Measurements from ENCODE around the gene DNAH12. TPM values are rescaled to one million over a fixed set of nuclear protein-coding genes. Genes with fewer than 3 reads are reported as not detected.
"Not testable (repeated sequence)": the region's sequence is repeated elsewhere in the genome, so short reads cannot be mapped to it uniquely, and the experiment has no call there.

Gene DNAH12
- total RNA-seq, 4 donors from 2014 or later: 0.27 TPM; not detected in 3

- Histone ChIP-seq H3K9me3 (no peaks in the 10 kb centered on the region), H3K36me3 (no peaks in the 10 kb centered on the region), H3K4me3 (no peak overlapping the region), H3K27ac (no peak overlapping the region), H3K4me1 (no peaks in the 10 kb centered on the region), H3K27me3 (no peaks in the 10 kb centered on the region)
- 43 to 50% methylated on average over 1 of the region's 1 CpG for WGBS, 2 donors (ENCODE audit: low coverage in 1 of 2)
- no peak for ATAC-seq
- no peak for TF ChIP-seq POLR2A (IDR thresholded peaks at IDR 0.05)
- TF ChIP-seq EP300 (IDR thresholded peaks at IDR 0.05): no peak
- no peak for TF ChIP-seq POLR2AphosphoS5 (IDR thresholded peaks at IDR 0.05)
- TF ChIP-seq CTCF (IDR thresholded peaks at IDR 0.05): no peak
Observed at GRCh38 chr3:57354768-57355167, 189.4 kb downstream of the DNAH12 start.

GRCh38 chr3:57350271-57350670, 193.9 kb downstream of the DNAH12 start:
- ATAC-seq: no peak
- Histone ChIP-seq H3K4me3 (no peak overlapping the region), H3K36me3 (no peaks in the 10 kb centered on the region), H3K27ac (no peak overlapping the region), H3K27me3 (no peaks in the 10 kb centered on the region), H3K9me3 (no peaks in the 10 kb centered on the region), H3K4me1 (no peaks in the 10 kb centered on the region)
- WGBS, 2 donors (ENCODE audit: low coverage in 1 of 2): 81 to 100% methylated on average over 1 of the region's 1 CpG
- TF ChIP-seq CTCF (IDR thresholded peaks at IDR 0.05) (no peak), POLR2A (IDR thresholded peaks at IDR 0.05) (no peak), POLR2AphosphoS5 (IDR thresholded peaks at IDR 0.05) (no peak), EP300 (IDR thresholded peaks at IDR 0.05) (no peak)

- 28% methylated on average over 5 of the region's 7 CpGs; no CpG with 5 or more reads in 1 of the 2 donors for WGBS, 2 donors (ENCODE audit: low coverage in 1 of 2)
- not testable (repeated sequence) for H3K27me3 ChIP-seq, H3K4me1 ChIP-seq, H3K36me3 ChIP-seq, H3K4me3 ChIP-seq, H3K9me3 ChIP-seq, H3K27ac ChIP-seq, ATAC-seq
Observed at GRCh38 chr3:57339071-57339642, 205.0 kb downstream of the DNAH12 start.

- WGBS, 2 donors (ENCODE audit: low coverage in 1 of 2): 89% methylated on average over 4 of the region's 40 CpGs; no CpG with 5 or more reads in 1 of the 2 donors
- H3K4me1 ChIP-seq, H3K36me3 ChIP-seq, H3K27me3 ChIP-seq, H3K27ac ChIP-seq, H3K4me3 ChIP-seq, H3K9me3 ChIP-seq, ATAC-seq: not testable (repeated sequence)
Observed at GRCh38 chr3:57338272-57339070, 205.7 kb downstream of the DNAH12 start.

- H3K36me3 ChIP-seq: no peaks in the 10 kb centered on the region
- ATAC-seq: no peak
- peaks cover 3% of the 10 kb centered on the region for H3K27me3 ChIP-seq
- TF ChIP-seq EP300 (IDR thresholded peaks at IDR 0.05): no peak
- TF ChIP-seq CTCF (IDR thresholded peaks at IDR 0.05): no peak
- TF ChIP-seq POLR2AphosphoS5 (IDR thresholded peaks at IDR 0.05): no peak
- TF ChIP-seq POLR2A (IDR thresholded peaks at IDR 0.05): no peak
- no peaks in the 10 kb centered on the region for H3K4me1 ChIP-seq
- no peak overlapping the region for H3K4me3 ChIP-seq
- WGBS, 2 donors (ENCODE audit: low coverage in 1 of 2): 80 to 94% methylated on average over 5 of the region's 5 CpGs
- H3K27ac ChIP-seq: no peak overlapping the region
- H3K9me3 ChIP-seq: no peaks in the 10 kb centered on the region
Observed at GRCh38 chr3:57335283-57335938, 208.7 kb downstream of the DNAH12 start.

Measured in gastroesophageal sphincter (tissue), 4 donors.